Stimulated activated CD4-positive, alpha-beta T cell treated with anti-CD3 and anti-CD28 coated beads, TNF-alpha, amount 100 ng/mL, for 4 hours (primary cell): ENCODE measurements around the gene SOX12.

Experiments used
- DNase-seq, 3 experiments: peaks; one replicate each; pipeline ENCODE4 v3.0.0-alpha.2; 2020; ENCODE audit warnings: low read depth in 3 of 3

Gene SOX12

DNA sequence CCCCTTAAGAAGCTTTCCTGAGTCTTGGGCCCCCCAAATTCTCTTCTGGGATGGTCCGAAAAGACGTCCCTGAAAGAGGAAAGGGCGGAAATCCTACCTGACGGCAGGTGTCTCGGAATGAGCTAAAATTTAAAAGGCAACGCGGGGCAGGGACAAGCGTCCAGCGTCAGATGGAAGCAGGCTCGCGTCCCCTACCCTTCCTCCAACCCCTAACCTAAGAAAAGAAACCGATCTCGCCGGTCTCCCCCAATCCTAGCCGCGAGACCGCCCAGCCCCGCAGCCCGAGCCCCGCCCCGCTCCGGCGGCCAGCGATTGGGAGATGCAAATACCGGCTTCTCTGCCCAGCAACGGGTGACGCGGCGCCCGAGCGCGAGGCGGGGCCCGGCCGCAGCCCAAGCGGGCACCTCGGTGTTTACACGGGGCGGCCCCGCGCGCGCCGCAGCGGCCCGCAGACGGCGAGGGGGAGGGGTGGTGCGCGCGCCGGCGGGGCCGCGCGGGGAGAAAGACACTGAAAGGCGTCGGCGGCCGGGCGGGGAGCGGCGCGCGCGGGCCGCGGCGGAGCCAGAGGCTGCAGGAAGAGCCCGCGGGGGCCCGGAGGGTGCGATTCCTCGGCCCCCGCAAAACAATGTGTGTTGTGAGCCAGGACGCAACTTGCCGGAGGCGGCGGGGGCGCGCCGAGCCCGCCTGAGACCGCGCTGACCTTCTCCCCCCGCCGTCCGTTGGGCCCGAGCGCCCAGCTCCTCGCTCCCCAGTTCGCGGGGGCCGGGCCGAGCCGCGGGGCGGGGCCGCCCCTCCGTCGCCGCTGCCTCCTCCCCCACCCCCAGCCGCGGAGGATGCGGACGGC, at the start of gene SOX12:
TSS of gene SOX12 (plus strand) at position 508 of the 844 bp plus-strand sequence. CDS start 373 bp downstream, outside the sequence.
- DNase-seq = peak; percentile 94 to 97 (median 96)

DNA sequence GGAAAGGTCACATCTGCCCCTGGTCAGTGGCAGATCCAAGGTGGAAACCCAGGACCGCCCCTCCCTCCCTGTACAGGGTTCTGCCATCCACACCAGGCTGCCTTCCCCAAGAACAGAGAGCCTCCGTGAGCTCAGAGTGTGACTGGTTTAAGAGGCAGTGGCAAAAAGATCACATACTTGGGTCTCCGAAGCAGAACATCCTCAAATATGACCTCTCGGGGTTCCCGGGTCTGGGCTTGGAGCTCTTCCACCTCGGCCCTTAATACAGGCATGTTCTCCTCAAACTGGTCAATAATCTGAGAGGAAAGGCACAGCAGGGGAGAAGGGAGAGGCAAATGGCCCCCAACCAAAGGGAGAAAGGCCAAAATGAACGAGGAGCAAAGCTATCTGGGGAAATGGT, 49.6 kb upstream of the SOX12 start:
- no peak for DNase-seq

DNA sequence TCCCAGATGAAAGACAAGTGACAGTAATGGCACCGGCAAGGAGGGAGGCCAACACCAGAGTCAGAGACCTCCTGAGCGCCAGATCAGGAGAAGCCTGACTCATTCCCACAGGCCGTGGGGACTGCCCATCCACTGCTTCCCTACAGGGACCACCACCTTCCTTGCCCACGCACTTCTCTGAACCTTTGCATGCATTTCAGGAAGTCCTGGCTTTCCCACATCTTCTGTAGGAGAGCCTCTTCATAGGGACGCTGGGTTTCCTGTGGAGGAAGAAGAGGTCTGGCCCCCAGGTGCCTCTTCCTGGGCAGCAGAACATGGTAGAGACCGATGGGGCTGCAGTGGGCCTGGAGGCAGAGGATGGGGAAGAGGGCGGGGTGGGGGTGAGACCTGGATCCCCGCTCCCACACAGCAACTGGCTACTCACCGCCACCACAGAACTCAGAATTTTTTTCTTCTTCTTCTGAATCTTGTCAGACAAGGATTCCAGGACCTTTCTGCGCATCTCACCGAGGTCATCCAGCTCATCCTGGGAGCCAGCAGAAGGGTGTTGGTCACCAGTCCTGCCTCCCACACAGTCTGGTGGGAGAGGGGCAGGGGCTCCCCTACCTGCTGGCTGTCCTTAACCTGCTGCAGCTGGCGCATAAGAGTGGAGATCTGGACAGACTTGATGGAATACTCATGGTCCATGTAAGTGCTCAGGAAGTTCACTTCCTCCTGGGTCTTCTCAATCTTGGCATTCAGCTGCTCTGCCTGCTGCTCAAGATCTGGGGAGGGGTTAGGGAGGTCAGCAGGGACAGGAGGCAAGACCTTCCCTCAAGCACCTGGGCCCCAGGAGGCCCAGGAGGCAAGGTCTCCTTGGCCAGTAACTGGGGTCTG, 48.5 kb upstream of the SOX12 start:
- DNase-seq = no peak

DNA sequence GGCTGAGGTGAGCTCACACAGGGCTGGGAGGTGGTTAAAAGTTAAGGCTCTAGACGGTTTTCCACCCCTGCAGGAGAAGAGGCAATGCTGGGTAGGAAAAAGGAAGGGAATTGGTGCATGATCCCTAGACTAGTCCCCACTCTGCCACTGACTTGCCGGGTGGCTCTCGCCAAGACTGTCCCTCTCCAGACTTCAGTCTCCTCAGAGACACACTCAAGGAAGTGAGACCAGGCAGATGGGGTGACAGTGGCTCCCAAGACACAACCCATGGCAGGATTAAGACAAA, 47.9 kb upstream of the SOX12 start:
- DNase-seq = no peak

DNA sequence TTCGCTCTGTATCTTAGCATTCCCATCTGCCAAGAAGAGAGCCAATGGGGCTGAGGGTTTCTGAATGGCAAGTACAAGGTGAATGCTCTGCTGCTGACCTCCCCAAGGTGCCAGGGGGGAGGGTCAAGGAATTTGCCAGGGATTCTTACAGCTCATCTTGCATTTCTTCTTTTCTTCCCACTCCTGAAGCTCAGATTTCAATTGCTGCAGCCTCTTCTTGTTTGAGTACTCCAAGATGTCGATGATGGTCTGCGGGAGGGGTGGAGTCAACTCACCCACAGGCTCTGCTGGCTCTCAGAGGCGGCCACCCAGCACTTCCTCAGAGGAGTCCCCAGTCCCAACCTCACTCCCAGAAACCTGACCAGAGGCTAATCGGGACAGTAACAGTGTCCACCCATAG, 47.2 kb upstream of the SOX12 start:
- DNase-seq = no peak

DNA sequence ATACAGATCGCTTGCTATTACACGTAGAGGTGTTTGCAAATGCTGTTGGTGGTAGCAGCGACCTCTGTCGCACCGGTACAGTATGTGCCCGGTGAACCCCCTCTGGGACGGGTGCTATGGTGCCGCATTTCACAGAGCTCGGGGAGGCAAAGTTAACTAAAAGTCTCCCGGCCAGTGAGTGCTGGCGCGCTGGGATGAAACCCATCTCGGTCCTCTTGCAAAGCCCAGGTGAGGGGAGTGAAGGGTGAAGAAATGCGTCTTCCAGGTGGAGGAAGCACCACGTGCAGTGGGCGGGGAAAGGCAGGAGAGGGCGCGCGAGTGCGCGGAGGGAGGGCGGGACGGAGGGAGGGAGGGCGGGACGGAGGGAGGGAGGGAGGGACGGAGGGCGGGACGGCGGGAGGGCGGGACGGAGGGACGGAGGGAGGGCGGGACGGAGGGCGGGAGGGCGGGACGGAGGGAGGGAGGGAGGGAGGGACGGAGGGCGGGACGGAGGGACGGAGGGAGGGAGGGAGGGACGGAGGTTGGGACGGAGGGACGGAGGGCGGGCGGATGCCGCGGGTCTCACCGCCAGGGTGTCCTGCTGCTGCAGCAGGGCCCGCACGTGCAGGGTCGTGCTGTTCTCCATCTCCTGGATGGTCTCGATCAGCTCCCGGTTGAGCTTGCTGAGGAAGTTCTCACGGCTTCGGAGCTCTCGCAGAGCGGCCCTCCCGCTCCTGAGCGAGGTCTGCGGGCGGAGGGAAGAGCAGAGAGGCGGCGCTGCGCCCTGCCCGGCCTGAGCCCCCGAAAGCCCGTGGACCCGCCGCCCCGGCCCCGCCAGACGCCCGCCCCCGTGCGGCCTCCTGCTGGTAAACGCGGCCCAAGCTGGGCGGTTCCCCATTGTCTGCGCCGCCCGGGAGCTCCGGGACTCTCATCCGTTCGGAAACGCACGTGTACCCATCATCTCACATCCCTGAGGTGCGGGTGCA, 46.5 kb upstream of the SOX12 start:
- DNase-seq = no peak

DNA sequence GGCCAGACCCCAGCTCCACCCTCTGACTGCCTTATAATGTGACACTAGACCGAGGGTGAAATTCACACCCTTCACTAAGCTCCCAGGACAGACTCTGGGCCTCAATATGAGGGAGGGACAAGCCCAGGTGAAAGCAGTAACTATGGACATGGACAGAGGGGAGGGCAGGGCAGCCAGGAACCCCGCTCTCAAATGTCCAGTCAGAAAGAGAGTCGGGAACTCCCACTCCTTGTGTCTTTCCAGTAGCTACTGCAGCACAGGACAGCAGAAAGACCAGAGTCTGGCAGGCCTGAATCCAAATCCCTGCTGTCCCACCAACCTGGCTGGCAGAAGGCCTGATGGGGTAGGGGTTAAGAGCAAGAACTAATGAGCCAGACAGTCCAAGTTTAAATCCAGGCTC, 41.2 kb upstream of the SOX12 start:
- DNase-seq = no peak

DNA sequence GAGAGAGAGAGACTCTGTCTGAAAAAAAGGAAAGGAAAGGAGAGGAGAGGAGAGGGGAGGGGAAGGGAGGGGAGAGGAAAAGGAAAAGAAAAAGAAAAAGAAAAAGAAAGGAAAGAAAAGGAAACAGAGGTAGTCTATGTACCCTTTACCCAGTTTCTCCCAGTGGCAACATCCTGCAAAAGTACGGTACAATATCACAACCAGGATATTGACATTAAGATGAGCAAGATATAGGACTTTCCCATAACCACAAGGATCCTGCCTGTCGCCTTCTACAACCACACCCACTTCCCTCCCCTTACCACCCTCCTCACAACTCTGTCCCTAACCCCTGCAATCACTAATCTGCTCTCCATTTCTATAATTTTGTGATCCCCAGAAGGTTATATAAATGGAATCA, 38.8 kb upstream of the SOX12 start:
- no peak for DNase-seq

DNA sequence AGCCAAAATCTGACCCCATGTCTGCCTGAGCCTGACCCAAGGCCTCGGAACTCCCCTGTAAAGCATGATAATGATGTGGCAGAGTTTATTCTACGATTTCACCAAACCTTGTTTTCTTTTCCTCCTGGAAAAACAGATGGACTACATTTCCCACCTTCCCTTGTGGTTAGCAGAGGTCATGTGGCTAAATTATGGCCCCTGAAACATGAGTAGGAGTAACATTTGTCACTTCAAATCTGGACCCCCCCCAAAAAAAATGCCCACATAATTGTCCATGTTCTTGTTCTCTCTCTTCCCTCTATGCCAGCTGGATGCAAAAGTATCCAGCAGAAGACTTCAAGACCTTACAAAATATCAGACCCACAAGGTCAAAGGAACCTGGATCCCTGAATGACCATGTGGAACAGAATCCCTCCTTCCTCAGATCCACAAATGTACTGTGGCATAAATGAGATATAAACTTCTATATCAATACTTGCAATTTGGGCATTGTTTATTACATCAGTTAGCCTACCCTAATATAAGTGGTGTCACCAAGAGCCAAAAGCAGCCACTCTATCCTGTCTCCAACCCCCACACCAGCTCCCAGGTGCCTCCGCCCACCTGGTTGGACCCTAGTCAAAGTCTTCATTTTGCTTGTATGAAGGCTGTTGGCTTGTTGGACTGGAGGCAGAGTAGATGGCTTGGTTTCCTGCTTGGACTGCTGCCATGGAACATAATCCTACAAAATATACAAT, 36.2 kb upstream of the SOX12 start:
- no peak for DNase-seq

DNA sequence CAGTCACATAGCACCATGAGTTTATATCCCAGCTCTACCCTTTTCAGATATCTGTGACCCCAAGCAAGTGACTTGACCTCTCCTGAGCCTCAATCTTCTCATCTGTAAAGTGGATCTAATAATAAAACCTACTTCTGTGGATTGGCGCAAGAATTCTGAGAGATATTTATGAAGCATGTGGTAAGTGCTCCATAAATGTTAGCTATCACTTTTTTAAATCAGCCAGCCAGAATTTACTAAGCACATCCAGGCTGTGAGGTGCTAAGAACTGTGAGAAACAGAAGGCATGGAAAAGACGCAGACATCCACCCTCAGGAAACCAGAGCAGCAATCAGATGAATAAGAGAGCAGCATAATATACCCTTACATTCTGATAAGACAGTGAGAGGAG, 35.7 kb upstream of the SOX12 start:
- DNase-seq = no peak

DNA sequence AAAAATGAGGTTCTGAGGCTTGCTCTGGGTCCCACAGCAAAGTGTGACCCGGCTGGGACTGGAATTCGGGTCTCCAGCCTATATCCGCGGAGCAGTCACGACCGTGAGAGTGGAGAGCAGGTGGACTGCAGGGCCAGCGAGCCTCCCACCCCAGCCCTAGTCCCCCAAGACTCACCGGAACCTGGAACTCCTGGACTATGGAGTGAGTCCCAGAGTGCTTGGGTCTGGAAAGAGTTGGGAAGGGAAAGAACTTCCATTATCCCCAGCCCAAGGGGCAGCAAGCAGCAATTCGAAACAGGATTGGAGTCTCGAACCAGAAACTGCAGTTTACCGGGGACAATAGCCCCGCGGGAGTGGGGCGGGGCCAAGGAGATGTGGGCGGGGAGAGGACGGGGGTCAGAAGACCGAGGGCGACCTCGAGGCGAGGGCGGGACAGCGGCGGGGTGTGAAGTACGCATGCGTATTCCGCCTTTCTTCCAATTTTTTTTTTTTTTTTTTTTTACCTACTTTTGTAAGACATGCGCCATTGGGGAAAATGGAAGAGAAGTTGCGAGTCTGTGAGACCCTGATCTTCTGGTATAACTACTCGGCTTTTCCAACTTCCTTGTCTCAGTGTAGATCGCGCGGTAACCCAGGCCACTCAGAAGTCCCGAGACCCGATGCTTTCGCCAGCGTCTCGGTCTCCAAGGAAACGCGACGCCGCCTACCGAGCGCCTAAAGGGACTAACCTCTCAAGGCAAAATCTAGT, 35.1 kb upstream of the SOX12 start, which contains the start of gene C20orf96:
TSS of gene C20orf96 (minus strand) at position 667 of the 748 bp plus-strand sequence. CDS start at position 527, 140 bp downstream.
- peak; percentile 68 to 73 (median 70) for DNase-seq

DNA sequence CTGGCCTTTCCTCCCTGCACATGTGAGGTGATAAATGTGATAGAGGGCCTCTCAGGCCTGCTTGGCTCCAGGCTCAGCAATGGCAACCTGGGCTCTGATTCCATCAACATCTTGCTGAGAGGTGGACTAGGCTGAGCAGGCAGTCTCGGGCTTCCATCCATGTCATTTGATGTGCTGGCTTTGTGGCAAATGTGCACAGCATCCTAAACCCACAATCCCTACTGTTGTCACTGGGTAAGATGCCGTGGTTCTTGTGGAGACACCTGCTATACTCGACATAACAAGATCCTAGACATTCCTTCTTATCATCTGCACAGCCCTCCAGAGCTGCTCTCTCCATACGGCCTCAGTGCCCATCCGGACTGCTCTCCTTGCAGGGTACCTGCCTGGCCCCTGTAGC, 30.8 kb upstream of the SOX12 start:
- DNase-seq = no peak

DNA sequence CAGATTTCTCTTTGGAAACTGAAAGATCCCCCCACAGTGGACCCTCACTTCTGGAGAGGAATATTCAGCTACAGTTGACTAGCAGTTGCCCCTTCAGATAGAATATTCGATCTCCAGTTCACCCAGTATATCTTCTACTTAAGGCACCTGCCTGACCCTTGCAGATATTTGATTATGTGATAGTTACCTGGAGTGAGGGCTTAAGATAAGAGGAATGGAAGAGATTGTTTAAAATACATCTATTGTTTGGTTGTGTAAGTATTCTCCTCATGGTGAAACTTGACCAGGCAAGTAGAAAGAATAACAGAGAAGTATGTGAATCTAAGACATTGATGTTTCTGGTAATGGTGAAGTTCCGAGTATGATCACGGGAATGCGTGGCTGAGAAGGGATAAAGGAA, 29.5 kb upstream of the SOX12 start:
- no peak for DNase-seq

DNA sequence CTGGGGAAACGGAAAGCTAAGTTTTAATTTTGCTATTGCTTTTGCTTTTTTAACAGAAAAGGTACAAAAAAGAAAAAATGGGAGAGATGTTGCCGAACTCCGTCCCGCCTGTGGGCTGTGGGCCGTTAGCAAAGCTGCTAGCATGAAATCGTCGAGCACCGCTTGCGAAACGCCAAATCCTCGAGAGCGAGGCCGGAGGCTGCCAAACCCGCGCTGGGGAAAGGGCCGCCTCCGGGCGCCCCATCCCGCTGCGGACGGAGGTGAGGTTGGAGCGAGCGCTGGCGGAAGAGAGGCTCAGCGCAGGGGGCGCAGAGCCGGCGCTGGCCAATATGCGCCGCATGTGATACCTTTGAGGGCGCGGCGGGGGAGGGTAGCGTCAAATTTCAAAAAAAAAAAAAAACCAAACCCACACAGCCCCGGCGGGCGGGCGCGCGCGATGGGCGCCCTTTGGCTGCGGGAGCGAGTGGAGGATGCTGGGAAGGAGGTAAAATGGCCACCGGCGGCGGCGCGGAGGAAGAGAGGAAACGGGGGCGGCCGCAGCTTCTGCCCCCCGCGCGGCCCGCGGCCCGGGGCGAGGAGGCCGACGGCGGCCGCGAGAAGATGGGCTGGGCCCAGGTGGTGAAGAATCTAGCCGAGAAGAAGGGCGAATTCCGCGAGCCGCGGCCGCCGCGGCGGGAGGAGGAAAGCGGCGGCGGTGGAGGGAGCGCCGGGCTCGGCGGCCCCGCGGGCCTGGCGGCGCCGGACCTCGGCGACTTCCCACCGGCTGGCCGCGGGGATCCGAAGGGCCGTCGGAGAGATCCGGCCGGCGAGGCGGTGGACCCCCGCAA, 28.0 kb upstream of the SOX12 start, which contains the start of gene ZCCHC3:
TSS of gene ZCCHC3 (plus strand) at position 473 of the 827 bp plus-strand sequence. CDS start at position 490, 17 bp downstream.
- DNase-seq = peak; percentile 70 to 78 (median 70)

DNA sequence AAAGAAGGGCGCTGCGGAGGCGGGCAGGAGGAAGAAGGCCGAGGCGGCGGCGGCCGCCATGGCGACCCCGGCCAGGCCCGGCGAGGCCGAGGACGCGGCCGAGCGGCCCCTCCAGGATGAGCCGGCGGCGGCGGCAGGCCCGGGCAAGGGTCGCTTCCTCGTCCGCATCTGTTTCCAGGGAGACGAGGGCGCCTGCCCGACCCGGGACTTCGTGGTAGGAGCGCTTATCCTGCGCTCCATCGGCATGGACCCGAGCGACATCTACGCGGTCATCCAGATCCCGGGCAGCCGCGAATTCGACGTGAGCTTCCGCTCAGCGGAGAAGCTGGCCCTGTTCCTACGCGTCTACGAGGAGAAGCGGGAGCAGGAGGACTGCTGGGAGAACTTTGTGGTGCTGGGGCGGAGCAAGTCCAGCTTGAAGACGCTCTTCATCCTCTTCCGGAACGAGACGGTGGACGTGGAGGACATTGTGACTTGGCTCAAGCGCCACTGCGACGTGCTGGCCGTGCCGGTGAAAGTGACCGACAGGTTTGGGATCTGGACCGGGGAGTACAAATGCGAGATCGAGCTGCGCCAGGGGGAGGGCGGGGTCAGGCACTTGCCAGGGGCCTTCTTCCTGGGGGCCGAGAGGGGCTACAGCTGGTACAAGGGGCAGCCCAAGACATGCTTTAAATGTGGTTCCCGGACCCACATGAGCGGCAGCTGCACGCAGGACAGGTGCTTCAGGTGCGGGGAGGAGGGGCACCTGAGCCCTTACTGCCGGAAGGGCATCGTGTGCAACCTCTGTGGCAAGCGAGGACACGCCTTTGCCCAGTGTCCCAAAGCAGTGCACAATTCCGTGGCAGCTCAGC, 27.2 kb upstream of the SOX12 start:
- DNase-seq = peak; percentile 5 to 29 (median 11)

DNA sequence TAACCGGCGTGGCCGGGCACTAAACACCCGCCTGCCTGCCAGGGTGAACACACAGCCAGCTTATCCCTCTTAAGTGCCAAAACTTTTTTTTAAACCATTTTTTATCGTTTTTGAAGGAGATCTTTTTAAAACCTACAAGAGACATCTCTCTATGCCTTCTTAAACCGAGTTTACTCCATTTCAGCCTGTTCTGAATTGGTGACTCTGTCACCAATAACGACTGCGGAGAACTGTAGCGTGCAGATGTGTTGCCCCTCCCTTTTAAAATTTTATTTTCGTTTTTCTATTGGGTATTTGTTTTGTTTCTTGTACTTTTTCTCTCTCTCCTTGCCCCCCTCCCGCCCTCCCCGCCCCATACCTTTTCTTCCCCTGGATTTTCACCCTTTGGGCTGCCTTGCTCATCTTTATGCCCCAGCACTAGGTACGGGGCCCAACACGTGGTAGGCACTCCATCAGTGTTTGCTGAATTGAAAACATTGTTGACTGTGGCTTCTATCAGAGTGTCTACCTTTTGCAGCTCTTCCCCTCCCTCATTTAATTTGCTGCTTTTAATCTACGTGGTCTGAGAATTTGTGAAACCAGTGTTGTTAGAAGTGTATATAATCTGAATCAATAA, 26.5 kb upstream of the SOX12 start:
- no peak for DNase-seq

DNA sequence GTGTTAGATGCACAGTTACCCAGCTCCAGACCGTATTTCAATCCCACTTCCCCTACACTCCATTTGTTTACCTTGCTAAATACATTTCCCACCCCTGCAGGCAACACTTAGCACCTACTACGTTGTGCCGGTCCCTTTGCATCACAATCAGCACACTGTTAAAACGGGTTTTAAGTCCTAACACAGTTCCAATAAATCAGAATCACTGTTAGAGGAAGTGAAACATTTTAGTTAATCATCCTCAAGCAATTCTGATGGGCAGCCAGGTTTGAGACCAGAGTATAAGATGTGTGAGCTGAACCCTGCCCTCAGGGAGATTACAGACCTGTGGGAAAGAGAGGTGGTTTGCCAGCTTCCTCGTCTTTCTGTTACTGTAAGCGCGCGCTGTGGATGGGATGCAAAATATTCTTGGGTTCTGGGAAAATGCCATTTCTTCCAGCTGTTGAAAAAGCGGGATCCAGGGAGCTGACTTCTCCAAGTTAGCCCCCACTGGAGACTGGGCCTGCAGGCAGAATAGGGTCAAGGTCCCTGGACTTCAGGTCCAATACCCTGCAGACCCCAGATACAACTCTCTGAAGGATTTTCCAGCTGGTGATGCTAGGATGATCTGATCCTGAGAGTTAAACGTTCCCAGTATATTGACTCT, 24.9 kb upstream of the SOX12 start:
- no peak for DNase-seq
